Measurements from ENCODE around the gene IL4.
"Not testable (repeated sequence)": the region's sequence is repeated elsewhere in the genome, so short reads cannot be mapped to it uniquely, and the experiment has no call there.

- TF ChIP-seq CTCF (IDR thresholded peaks at IDR 0.05); ZFX (IDR thresholded peaks at IDR 0.05; ENCODE audit: borderline replicate concordance): not testable (repeated sequence)
Observed at GRCh38 chr5:132633587-132633986, 40.2 kb upstream of the IL4 start.

All from 22Rv1 (cell line).